NCI-H345 treated with DMSO at 0.1 percent for 48 hours (cell line): ENCODE results near the gene CDIPT.
"Not testable (repeated sequence)": the region's sequence is repeated elsewhere in the genome, so short reads cannot be mapped to it uniquely, and the experiment has no call there.

Experiments
- DNase-seq: peaks from one replicate; lab custom pipeline; 2025; ENCODE audit not compliant: unreplicated experiment; lab: John Stamatoyannopoulos, UW

Gene CDIPT

DNA sequence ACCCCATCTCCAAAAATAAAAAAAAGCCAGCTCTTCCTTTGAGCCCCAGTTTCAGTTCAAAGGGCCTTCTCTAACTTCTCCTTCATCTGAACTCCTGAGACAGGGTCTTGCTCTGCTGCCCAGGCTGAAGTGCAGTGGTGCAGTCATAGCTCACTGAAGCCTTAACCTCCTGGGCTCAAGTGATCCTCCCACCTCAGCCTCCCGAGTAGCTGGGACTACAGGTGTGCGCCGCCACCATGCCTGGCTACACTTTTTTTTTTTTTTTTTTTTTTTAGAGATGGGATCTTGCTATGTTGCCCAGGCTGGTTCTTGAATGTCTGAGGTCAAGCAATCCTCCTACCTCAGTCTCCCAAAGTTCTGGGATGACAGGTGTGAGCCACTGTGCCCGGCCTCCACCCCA, 29.8 kb downstream of the CDIPT start:
- not testable (repeated sequence) for DNase-seq

DNA sequence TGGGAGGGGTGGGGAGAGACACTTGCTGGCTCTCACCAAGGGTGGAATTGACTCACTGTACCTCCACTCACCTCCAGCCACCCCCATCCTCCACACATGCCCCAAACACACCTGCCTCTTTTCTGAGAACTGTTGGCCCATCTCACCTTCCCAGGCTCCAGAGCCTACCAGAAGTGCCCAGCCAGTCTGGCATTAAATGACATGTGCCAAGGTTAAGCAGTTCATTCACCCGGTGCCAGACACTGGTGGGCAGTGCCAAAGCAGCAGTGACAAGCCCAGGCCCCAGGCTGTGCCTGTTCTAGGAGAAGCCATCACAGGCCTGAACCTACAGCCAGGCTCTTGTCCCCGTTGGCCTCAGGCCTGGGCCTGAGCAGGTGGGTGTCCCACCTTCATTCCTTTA, 31.5 kb downstream of the CDIPT start:
- DNase-seq, result no peak

DNA sequence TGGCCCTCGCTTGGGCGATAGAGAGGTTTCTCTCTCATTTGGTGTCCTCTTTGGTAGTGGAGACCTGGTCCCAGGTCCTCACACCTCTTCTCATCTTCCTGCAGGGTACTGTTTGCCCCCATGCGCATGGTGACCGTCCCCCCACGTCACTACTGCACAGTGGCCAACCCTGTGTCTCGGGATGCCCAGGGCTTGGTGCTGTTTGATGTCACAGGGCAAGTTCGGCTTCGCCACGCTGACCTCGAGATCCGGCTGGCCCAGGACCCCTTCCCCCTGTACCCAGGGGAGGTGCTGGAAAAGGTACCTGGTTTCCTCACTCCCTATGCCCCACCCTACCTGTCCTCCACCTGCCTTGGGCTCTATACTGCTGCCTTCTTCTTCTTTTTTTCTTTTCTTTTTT, 32.3 kb downstream of the CDIPT start:
- DNase-seq, result no peak

GRCh38 chr16:29826342-29826695, 36.7 kb downstream of the CDIPT start:
- no peak for DNase-seq

DNA sequence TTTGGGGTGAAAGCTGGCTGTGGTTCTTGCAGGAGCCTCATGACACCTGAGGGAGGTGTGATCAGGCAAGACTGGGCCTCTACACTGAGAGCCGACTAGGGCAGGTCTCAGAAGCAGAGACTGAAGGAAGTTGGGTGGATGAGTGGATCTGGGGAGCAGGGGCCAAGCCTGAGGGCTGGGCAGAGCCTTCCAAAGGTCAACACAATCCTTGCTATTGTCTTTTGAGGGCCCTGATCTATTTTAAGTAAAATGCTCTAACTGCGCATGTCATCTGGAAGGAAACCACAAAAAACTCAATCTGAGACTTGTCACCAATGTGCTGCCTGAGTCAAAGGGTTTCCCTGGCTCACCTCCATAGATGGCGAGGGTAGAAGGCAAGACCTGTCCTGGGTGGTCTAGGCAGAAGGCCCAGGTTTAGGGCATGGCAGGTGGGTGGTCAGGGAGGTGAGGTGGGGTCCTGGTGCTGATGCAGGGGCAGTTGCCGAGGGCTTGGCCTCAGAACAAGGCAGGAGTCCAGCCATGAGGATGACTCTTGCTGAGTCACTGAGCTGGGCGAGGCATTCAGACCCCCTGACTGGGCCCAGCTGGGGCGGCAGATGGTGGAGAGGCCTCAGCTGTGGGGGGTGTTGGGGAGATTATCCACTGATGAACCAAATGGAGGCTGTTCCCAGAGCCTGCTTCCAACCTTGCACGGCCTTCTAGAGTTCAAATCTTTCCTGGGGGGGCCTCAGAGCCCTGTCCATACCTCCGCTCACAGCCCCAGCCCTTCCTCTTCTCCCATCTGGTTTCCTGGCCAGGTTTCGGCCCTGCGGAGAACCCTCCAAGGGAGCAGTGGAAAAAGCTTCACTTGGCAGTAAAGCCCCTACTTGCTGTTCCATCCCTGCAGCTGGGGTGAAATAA, 37.6 kb downstream of the CDIPT start:
- DNase-seq, result no peak

- no peak for DNase-seq
Observed at GRCh38 chr16:29824589-29825144, 38.4 kb downstream of the CDIPT start.

GRCh38 chr16:29821643-29822115, 41.3 kb downstream of the CDIPT start:
- no peak for DNase-seq

DNA sequence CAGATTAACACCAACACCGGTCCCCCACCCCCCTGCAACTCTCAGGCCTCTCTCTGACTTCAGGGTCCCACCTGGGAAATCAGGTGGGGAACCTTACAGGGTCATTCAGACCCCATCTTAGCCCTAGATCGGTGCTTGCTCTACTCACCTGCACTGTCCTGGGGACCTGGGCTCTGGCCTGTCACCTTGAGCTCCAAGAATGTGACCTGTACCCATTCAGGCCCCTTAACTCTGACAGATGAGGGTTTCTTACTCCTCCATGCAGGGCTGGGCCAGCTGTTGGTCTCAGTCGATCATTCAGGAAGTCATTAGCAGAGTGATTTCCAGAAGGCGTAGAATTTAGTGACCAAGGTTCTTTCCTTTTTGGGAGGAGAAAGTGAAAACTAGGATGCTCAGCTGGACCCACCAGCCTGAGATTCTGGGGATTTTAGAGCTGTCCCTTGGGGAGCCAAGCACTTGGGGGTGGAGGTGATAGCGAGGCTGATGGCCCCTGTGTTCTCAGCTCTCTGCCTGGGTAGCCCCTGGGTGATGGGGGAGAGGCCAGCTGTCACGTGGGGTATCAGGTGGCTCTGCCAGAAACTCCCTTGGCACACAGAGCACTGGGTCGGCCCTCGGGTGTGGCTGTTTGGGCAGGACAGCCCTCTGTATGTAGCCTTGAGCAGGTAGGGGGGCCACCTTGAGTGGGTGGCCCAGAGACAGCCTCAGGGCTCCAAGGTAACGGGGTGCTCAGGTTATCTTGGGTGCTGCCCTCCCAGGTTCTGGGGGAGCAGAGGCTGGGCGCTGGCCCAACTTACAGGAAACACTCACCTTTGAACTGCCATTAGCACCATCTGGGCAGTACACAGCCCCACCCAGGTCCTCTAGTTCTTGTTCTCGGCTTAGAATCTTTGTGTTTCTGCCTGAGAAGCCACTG, 42.0 kb downstream of the CDIPT start:
- DNase-seq, result no peak

- peak; percentile 51 for DNase-seq
Observed at GRCh38 chr16:29820271-29820701, 42.7 kb downstream of the CDIPT start, which contains the start of gene MVP. Gene MVP, plus strand, starts transcription at chr16:29820462. Its CDS starts 10,088 bp downstream, at chr16:29830550.

GRCh38 chr16:29819506-29819905, 43.5 kb downstream of the CDIPT start:
- DNase-seq, result no peak

GRCh38 chr16:29818082-29818481, 44.9 kb downstream of the CDIPT start:
- no peak for DNase-seq

DNA sequence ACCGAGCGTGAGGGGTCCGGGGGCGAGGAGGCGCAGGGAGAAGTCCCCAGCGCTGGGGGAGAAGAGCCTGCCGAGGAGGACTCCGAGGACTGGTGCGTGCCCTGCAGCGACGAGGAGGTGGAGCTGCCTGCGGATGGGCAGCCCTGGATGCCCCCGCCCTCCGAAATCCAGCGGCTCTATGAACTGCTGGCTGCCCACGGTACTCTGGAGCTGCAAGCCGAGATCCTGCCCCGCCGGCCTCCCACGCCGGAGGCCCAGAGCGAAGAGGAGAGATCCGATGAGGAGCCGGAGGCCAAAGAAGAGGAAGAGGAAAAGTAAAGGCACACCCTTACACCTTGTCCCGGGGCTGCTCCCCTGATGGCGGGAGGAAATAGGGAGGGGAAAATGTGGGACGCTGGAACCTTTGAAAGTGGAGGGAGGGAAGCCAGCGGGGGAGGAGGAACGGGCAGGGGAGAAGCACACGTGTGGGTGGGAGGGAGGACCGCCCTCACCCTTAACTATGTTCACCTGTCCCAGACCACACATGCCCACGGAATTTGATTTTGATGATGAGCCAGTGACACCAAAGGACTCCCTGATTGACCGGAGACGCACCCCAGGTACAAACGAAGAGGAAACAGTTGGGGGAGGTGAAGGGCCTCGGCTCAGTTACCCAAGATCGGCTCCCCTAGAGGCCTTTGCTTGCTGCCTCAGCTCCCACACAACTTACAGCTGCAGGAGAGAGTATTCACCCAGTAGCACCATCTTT, 46.2 kb downstream of the CDIPT start:
- DNase-seq, result peak; percentile 61

DNA sequence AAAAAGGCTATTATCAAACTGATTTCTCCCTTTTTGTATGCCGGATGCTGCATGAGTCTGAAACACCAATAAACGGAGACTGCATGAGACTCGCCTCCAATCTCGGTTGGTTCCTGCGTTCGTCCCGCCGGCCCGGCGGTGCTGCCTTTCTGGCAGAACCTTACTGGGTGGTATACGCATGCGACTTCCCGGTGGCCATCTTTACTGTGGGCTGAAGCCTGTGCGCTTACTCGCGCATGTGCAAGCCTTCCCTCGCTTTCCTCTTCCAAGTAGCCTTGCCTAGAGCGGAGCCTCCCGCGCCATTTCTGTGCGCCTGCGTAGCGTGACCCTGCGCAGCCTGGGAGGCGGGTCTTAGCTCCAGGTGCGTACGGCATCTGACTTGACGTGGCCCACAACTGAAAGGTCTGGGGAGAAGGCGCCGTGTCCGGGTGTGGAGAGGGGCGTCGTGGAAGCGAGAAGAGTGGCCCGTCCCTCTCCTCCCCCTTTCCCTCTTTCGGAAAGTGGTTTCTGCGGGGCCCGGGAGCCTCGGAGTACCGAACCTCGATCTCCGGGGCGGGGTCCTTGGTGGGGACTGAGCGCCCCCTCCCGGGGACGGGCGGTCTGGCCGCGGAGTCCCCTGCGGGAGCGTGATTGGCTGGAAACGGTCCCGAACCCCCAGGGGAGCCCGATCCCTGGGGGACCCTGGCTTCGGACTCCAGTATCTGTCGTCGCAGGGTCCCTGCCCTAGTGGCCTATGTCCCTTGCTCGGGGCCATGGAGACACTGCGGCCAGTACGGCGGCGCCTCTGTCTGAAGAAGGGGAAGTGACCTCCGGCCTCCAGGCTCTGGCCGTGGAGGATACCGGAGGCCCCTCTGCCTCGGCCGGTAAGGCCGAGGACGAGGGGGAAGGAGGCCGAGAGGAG, 47.0 kb downstream of the CDIPT start, which contains the start of gene PAGR1:
TSS of gene PAGR1 (plus strand) at position 360 of the 901 bp plus-strand sequence. CDS start at position 734, 374 bp downstream.
- DNase-seq, result peak; percentile 99

GRCh38 chr16:29815032-29815721, 47.8 kb downstream of the CDIPT start:
- no peak for DNase-seq

GRCh38 chr16:29814592-29814991, 48.4 kb downstream of the CDIPT start:
- DNase-seq, result no peak

- DNase-seq, result no peak
Observed at GRCh38 chr16:29813644-29814562, 49.1 kb downstream of the CDIPT start.

DNA sequence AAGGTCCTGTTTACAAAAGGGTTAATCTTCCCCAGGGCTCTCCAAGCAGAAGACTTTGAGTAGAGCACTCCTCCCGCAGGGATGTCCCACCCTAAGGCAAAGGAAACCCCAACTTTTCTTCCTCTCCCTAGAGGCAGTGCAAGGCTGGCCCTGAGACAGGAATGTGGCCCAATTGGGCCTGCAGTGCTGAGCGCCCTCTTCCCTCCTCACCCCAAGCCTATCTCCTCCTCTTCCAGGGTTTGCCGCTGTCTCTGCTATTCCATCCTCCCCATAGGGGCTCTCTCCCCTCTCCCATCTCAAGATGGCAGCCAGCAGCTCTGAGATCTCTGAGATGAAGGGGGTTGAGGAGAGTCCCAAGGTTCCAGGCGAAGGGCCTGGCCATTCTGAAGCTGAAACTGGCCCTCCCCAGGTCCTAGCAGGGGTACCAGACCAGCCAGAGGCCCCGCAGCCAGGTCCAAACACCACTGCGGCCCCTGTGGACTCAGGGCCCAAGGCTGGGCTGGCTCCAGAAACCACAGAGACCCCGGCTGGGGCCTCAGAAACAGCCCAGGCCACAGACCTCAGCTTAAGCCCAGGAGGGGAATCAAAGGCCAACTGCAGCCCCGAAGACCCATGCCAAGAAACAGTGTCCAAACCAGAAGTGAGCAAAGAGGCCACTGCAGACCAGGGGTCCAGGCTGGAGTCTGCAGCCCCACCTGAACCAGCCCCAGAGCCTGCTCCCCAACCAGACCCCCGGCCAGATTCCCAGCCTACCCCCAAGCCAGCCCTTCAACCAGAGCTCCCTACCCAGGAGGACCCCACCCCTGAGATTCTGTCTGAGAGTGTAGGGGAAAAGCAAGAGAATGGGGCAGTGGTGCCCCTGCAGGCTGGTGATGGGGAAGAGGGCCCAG, 50.0 kb downstream of the CDIPT start:
- no peak for DNase-seq
